ENCODE results near the gene CCDC50.

DNA sequence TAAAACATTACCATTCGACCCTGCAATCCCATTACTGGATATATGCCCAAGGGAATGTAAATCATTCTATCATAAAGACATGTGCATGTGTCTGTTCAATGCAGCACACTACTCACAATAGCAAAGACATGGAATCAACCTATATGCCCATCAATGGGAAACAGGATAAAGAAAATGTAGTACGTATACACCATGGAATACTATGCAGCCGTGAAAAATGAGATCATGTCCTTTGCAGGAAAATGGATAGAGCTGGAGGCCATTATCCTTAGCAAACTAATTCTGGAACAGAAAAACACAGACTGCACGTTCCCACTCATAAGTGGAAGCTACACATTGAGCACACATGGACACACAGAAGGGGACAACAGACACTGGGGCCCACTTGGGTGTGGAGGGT is 111.3 kb downstream of the CCDC50 start:
- TF ChIP-seq, protein P1, sequence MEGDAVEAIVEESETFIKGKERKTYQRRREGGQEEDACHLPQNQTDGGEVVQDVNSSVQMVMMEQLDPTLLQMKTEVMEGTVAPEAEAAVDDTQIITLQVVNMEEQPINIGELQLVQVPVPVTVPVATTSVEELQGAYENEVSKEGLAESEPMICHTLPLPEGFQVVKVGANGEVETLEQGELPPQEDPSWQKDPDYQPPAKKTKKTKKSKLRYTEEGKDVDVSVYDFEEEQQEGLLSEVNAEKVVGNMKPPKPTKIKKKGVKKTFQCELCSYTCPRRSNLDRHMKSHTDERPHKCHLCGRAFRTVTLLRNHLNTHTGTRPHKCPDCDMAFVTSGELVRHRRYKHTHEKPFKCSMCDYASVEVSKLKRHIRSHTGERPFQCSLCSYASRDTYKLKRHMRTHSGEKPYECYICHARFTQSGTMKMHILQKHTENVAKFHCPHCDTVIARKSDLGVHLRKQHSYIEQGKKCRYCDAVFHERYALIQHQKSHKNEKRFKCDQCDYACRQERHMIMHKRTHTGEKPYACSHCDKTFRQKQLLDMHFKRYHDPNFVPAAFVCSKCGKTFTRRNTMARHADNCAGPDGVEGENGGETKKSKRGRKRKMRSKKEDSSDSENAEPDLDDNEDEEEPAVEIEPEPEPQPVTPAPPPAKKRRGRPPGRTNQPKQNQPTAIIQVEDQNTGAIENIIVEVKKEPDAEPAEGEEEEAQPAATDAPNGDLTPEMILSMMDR (optimal IDR thresholded peaks at IDR 0.05 in 1 of 3, IDR thresholded peaks at IDR 0.05 in 1 of 3, conservative IDR thresholded peaks at IDR 0.05 in 1 of 3; ENCODE audit: extremely low read depth in 1 of 3, insufficient read depth in 2 of 3, low read length in 3 of 3) = no peak
- no peak for TF ChIP-seq EZH2 (IDR thresholded peaks at IDR 0.05; ENCODE audit: low read length)
